Activated gamma-delta T cell (primary cell): ENCODE measurements around the gene AGTPBP1.
"Not testable (repeated sequence)": the region's sequence is repeated elsewhere in the genome, so short reads cannot be mapped to it uniquely, and the experiment has no call there.

Experiments used
- DNase-seq: peaks from one replicate; lab custom pipeline; 2025; lab: John Stamatoyannopoulos, UW

AGTPBP1 gene

DNA sequence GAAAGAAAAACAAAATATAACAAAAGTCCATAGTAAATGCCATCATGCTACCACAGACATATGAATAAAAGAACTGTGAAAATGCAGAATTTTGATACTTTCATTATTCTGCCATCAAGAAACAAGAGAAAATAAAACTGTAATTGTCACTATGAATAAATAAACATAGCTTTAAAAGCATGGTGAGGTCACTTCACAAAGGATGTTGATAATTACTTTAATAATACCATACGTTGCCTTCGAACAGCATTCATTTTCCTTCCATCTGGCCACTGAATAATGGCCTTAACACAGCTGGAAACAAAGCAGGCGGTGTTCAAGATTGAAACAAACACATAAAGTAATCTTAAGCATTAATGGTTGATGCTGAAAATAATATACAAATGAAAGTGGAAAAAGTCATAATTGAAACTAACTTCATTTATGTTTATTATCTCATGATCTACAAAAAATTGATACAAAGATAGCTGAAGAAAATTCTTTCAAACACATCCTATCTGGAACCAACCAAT, 102.0 kb downstream of the AGTPBP1 start:
- no peak for DNase-seq

DNA sequence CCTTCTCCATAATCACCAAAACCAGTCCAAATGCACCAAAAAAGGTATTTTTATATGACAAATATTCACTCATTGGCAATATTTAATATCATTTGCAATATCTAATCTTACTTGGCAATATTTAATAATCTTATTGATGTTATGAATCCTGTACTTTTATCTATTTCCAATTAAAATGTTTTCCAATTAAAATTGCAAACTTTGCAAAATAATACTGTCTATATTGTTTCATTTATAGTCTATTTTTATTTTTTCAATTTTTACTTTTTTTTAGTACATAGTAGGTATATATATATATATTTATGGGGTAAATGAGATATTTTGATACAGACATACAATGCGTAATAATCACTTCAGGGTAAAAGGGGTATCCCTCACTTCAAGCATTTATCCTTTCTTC, 109.9 kb downstream of the AGTPBP1 start:
- no peak for DNase-seq

DNA sequence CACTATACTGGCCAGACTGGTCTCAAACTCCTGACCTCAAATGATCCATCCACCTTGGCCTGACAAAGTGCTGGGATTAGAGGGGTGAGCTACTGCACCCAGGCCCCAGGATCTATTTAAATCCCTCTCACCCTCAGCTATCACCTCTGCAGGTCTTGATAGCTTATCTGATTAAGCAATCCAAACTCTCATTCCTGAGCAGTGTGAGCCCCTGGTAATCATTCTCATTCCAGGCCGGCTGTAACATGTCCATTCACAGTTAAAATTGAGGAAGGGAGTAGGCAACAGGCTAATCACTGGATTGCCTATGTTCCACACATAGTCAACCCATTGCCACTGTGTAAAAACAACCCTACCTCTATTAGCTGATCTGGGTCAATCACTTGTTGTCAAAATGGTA, 111.1 kb downstream of the AGTPBP1 start:
- DNase-seq, result no peak

DNA sequence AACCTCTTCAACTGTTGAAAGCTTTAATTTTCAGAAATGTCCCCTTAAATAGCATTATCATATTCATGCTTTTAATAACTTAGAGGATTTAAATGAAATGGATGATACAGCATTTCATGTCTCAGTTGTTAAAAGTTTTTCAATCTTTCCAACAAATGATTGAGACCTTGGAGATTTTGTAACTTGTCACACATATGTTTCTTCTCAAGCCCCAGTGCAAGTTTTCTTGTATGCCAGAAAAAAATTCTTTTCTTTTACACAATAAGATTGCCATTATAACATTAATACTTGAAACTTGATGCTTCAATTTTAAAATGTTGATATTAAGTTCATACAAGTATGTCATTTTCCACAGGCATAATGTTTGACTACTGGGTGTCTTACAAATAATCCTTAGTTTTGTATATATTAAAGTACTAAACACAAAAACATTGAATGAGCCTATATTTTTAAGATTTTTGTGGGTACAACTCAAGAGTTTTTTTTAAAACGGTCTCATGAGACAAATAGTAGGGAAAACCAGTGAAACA, 124.5 kb downstream of the AGTPBP1 start:
- DNase-seq, result no peak

DNA sequence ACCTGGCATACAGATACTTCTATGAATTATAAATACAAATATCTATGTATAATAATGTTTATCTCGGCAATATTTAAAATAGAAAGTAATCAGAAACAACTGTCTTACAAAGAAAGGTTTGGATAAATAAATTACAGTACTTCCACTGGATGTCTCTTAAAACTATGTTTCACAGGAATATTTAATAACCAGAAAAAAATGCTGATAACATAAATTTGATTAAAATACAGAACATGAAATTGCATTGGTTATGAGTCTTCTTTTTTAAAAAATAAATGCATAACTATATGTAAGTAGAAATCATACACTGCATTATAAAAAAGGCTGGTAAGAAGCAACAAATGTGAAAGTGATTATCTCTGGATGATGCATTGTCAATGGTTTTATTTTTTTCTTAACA, 126.0 kb downstream of the AGTPBP1 start:
- DNase-seq, result no peak

DNA sequence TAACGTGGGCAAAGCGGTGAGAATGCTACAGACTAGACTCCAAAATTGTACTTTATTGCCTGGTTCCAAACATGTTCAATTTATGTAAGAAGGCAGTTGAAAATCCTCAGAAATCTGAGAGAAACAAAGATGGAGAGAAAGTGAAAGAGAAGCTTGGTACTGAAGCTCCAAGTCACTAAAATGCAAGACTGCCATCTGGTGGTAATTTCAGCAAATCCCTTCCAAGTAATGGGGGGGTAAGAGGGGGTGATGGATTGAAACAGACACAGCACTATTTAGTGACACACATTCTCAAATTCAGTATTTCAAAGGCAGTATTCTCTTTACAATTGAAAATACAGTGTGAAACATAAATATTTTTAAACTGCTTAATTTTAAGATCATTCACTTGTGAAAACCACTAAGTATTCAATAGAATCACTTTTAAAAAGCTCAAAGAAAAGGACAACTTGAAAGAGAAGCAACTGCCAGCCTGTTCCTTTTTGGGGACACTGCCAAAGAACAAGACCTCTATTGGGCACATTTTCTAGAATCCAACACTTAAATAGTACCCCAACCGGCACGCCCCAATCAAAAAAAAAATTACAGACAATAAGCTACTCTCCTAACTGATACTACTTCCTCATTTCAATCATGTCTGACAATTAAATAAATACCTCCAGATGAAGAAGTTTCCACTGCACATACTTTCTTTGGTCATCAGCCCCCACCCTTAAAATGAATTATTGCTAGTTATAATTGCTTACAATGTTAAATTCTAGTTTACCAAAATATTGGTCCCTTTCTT, 131.5 kb downstream of the AGTPBP1 start:
- DNase-seq, result no peak

DNA sequence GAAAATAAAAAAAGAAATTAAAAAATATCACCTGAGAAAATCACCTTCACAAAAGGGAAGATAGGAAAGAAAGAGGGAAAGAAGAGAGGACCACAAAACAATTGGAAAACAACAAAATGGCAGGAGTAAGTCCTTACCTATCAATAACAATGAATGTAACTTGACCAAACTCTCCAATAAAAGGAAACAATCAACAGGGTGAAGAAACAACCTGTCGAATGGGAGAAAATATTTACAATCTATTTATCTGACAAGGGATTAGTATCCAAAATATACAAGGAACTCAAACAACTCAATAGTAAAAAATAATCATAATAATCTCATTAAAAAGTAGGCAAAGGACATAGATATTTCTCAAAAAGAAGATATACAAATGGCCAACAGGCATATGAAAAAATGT, 135.8 kb downstream of the AGTPBP1 start:
- no peak for DNase-seq

DNA sequence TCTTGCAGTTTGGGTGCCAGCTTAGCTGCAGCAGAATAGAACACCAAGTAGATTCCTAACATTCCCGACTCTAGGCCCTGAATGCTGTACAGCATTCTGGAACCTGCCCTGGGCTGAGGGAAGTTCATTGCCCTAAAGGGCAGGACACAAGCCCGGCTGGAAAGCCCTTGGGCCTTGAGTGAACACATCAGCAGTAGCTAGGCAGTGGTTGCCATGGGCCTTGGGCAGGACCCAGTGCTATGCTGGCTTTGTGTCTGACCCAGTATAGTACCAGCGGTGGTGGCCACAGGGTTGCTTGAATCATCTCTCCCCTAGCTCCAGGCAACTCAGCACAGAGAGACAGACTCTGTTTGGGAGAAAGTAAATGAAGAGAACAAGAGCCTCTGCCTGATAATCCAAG, 137.8 kb downstream of the AGTPBP1 start:
- no peak for DNase-seq

DNA sequence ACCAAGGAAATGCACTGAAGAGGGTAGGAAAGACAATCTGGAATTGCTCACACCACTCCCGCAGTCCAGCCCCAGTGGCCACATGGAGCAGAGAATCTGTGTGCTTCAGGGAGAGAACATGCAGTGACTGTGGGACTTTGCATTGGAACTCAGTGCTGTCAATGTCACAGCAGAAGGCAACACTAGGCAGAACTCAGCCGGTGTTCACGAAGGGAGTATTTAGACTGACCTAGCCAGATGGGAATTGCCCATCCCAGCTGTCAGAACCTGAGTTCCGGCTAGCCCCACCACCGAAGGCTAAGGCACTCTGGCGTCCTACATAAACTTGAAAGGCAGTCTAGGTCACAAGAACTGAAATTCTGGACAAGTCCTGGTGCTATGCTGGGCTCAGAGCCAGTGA, 139.0 kb downstream of the AGTPBP1 start:
- DNase-seq, result no peak

DNA sequence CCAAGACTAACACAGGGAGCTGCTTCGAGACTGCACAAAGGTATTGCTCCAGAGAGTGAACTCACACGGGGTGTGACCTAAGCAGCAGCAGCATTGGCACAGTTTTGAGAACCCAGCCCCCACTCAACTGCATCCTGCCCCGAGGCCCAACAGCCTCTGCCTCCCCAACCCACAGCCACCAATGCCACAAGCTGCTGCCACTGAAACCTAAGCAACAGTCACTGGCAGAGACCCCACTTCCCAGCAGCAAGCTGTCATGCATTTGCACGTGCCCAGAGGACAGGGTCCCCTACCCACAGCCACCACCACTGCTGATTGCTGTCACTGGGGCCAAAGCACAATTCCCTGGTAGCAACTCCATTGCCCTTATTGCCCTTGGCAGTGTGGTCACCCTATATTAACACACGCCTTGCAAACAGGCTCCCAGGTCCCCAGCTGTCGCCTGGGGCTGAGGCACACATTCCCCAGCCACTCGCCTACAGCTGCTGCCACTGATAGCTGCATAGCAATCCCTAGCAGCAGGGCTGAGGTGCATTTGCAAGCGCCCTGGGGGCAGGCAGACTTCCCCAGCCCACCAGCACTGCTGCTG, 141.0 kb downstream of the AGTPBP1 start:
- DNase-seq, result no peak

DNA sequence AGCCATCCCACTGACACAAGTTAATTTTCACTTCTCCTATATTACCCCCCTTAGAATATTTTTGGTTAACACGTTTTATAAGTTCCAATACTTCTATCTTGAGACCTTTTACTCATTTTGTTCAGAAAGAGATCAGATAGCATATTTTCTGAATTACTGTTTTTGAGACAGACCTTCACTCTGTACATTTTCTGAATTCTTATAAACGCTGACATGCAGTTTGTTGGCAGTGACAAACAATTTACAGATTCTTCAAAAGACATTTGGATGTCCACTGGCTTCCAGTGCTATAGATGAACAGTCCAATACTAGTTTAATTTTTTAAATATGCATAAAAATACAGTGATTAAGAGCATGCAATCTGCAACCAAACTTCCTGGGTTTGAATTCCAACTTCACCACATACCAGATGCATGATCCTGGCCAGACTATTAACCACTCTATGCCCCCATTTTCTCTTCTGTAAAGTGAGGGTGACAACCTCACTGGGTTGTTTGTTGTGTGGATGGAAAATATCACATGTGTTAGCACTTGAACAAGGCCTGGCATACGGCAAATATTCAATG, 142.1 kb downstream of the AGTPBP1 start:
- no peak for DNase-seq

DNA sequence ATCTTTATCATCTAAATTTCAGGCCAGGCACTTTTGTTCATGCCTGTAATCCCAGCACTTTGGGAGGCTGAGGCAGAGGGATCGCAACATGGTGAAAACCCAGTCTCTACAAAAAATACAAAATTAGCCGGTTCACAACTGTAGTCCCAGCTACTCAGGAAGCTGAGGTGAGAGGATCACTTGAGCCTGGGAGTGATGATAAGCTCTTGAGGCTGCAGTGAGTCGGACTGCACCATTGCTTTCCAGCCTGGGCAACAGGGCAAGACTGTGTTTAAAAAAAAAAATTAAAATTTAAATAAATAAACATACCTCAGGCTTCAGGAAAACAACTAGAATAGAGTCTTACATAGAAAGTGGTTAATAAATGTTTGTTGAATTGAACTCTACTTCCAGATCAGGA, 147.4 kb downstream of the AGTPBP1 start:
- no peak for DNase-seq

DNA sequence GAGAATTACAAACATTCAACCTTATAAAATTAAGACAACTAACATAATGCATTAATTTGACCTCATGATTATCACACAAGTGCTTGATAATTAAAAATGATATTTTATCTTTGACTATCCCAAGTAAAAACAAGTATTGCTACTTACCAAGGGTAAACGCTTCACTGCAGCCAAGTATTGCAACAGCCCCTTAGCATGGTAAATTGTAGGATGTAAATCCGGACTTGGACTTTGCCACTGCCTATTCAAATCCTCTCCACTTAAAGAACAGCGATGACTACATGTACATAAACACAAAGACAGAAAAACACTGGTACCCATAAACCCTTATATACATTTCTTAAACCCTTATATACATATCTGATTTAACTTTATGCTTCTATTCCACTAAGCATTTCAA, 155.1 kb downstream of the AGTPBP1 start:
- no peak for DNase-seq

DNA sequence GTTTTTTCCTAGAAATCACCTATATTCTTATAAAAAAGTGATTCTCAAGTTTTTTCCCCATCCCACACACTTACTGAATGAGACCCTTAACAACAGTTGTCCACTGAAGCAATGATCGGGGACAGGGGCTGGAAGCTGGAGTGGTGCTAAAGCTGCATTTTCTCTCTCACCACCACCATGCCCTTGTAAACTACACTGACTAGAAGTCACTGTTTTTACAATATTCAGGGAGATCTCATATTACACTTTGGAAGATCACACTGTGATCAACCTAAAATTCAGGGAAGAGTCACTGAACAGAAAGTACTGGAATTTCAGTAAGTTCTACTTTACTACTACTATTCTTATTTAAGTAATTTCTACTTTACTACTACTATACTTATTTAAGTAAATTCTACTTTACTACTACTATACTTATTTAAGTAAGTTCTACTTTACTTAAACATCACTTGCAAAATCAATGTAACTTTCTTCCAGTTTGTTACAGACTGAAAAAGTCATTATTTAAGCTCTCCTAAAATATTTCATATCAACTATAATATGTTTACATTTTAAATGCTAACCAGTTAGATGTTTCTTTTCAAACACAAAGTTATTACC, 164.3 kb downstream of the AGTPBP1 start:
- DNase-seq, result no peak

DNA sequence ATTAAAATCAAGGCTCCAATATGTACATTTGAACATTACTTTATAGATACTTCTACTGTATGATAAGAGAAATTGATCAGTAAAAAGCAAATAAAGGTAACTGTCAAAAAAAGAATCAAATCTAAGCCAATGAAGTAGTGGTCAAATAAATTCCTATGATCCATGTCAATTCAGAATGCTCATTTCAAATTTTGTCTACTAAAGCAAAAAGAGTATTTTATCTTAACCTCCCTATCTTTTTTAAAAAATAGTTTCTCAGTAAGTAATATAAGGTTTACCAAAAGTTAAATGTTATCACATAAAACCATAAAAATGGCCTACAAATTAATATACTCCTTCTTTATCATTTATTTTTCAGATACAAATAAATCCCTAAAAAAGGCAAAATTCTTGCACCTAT, 165.9 kb downstream of the AGTPBP1 start:
- no peak for DNase-seq

DNA sequence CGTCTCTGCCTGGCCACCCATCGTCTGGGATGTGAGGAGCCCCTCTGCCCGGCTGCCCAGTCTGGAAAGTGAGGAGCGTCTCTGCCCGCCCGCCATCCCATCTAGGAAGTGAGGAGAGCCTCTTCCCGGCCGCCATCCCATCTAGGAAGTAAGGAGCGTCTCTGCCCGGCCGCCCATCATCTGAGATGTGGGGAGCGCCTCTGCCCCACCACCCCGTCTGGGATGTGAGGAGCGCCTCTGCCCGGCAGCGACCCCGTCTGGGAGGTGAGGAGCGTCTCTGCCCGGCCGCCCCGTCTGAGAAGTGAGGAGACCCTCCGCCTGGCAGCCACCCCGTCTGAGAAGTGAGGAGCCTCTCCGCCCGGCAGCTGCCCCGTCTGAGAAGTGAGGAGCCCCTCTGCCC, 168.2 kb downstream of the AGTPBP1 start:
- DNase-seq, result not testable (repeated sequence)

DNA sequence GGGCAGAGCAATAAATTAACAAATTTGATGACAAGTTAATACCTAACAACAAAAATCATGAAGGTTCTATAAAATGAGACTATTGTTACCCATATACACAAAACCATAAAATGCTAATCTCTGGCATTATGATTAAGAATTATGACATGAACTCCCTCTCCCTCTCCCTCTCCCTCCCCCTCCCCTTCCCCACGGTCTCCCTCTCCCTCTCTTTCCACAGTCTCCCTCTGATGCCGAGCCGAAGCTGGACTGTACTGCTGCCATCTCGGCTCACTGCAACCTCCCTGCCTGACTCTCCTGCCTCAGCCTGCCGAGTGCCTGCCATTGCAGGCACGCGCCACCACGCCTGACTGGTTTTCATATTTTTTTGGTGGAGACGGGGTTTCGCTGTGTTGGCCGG, 168.8 kb downstream of the AGTPBP1 start:
- DNase-seq, result not testable (repeated sequence)

DNA sequence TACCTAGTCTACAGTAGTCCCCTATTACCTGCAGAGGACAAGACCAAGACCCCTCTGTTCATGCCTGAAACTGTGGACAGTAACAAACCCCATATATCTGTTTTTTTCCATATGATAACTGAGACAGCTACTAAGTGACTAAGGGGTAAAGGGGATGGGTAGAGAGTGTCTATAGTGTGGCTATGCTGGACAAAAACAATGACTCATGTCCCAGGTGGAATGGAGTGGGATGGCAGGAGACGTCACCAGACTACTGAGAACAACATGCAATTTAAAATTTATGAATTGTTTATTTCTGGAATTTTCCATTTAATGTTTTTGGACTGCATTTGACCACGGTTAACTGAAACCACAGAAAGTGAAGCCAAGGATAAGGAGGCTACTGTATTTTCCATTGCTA, 171.8 kb downstream of the AGTPBP1 start:
- no peak for DNase-seq

DNA sequence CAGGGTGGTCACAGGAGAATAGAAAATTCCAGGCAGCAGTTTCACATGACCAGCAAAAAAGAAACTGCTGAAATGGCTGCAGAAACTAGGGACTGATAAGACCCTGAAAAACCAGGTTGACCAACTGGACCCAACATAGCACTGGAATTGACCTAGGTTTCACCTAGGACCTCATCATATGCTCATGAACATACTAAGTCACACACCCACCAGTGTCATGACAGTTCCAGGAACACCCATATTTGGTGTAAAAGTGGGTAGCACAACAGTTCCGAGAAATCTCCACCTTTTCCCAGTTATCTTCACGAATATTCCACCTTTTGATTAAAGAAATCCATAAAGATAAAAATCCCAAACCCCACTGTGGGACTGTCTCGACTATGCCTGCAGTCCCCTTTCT, 182.2 kb downstream of the AGTPBP1 start:
- DNase-seq, result no peak

DNA sequence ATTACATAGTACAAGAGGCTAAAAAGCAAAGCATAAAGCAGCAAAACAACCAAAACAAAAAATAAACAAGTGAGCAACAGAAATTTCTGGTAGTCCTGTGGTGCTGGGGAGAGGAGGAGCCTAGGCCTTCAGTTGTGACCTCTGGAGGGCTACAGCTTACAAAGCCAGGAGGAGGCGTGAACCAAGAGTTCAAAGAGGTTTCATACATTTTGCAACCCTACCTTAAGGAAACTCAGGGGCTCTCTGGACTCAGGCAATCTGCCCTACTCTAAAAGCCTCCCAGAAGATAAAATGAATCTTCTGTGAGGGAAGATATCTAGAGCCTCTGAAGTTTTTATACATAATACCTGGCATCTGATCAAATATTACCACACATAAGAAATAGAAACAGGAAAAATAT, 187.4 kb downstream of the AGTPBP1 start:
- no peak for DNase-seq

DNA sequence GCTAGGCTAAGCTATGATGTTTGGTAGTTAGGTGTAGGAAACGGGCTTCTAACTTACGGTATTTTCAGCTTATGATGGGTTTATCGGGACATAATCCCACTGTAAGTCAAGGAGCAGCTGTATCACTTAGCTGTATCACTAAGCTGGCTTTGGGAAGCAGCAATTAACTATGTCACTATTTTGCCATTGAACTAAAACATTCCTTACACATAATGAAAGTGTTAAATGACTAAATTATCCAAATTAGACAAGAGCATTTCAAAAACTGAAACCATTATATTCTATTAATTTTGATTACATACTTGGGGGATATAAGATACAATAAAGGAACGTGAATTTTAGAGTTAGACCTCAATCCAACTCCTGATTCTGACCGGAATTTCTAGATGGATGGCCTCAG, 188.3 kb downstream of the AGTPBP1 start:
- no peak for DNase-seq

DNA sequence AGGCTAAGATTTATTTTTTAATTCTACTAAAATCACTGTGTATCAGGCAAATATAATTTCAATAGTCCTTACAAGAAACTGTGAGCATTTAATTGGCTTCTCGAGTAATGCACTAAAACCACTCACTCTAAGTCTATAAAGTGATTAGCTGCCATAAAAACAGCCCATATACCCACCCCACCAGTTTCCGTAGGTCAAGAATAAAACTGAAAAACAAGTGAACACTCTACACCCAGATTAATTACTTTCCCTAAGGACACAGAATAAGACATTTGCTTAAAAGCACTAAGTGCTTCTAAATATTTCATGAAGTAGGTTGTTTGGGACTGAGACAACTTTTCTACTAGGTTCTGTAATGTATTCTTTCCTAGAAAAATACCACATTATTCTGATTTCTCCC, 194.2 kb downstream of the AGTPBP1 start:
- DNase-seq, result no peak

DNA sequence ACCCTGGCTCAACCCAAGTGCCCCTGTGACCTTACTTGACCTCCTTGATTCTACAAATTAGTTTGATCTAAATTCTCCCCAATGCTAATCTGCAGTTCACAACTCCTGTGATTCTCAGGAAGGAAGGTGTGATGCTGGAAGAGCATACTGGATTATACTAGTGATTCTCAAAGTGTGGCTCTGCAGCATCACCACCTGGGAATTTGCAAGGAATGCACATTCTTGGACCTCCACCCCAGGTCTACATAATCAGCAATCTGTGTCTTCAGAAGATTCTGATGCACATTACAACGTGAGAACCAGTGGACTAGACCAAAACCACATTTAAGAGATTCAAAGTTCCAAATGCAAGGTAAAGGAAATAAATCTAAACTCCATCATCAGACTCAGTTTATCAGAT, 198.6 kb downstream of the AGTPBP1 start:
- no peak for DNase-seq
